Bronchial epithelial cell (primary cell): Measurements from ENCODE around the gene VPS54. TPM values are rescaled to one million over a fixed set of nuclear protein-coding genes. Genes with fewer than 3 reads are reported as not detected.

Experiments
- DNase-seq: peaks from one replicate; pipeline ENCODE4 v3.0.0-alpha.2; 2010; ENCODE audit warnings: low read depth
- FAIRE-seq: peaks from 2 replicates; lab custom pipeline; 2011; peaks lifted over from hg19 to GRCh38; lab: Jason Lieb, UNC
- H3K27me3 ChIP-seq: 2 replicates; pipeline ENCODE4 v1.5.1; 2011; ENCODE audit warnings: low read length; ENCODE audit not compliant: control insufficient read depth, insufficient read depth
- H3K36me3 ChIP-seq: 2 replicates; pipeline ENCODE4 v1.5.1; 2011; ENCODE audit warnings: low read length; ENCODE audit not compliant: control insufficient read depth, insufficient read depth
- H3K4me3 ChIP-seq: 2 replicates; pipeline ENCODE4 v1.5.1; 2011; ENCODE audit warnings: mild to moderate bottlenecking, low read depth, low read length, control low read depth
- CTCF ChIP-seq: IDR thresholded peaks from 2 replicates; pipeline ENCODE4 v1.5.1; 2011; ENCODE audit warnings: mild to moderate bottlenecking, moderate library complexity, low read length, control low read depth, inconsistent platforms; ENCODE audit not compliant: insufficient read depth, severe bottlenecking
- total RNA-seq: library from RNA; depleted of rRNA; stranded (reverse); fragments of >200 nt; gene quantifications from 2 replicates; pipeline ENCODE4 v1.2.1, GENCODE V29; 2014

VPS54 gene
- total RNA-seq, 1 donor from 2014 or later, result 18.2 TPM

- no peak for TF ChIP-seq CTCF
- DNase-seq (peak; percentile 58), FAIRE-seq (no peak)
- Histone ChIP-seq H3K36me3 (peaks cover 9% of the 10 kb centered on the region), H3K27me3 (no peaks in the 10 kb centered on the region), H3K4me3 (no peak overlapping the region)
Measured at GRCh38 chr2:63875131-63875527, 144.1 kb downstream of the VPS54 start.

GRCh38 chr2:63874204-63875130 lies 144.8 kb downstream of the VPS54 start:
- DNase-seq (no peak), FAIRE-seq (no peak)
- no peak overlapping the region for H3K4me3 ChIP-seq
- H3K27me3 ChIP-seq, result no peaks in the 10 kb centered on the region
- TF ChIP-seq CTCF, result no peak
- peaks cover 9% of the 10 kb centered on the region for H3K36me3 ChIP-seq

GRCh38 chr2:63872571-63873328 lies 146.5 kb downstream of the VPS54 start:
- no peaks in the 10 kb centered on the region for H3K27me3 ChIP-seq
- DNase-seq, result no peak
- H3K36me3 ChIP-seq, result peaks cover 9% of the 10 kb centered on the region
- no peak for TF ChIP-seq CTCF
- FAIRE-seq, result no peak
- H3K4me3 ChIP-seq, result no peak overlapping the region

GRCh38 chr2:63871864-63872263 lies 147.4 kb downstream of the VPS54 start:
- TF ChIP-seq CTCF, result no peak
- DNase-seq (no peak), FAIRE-seq (no peak)
- Histone ChIP-seq H3K27me3 (no peaks in the 10 kb centered on the region), H3K36me3 (peaks cover 9% of the 10 kb centered on the region), H3K4me3 (no peak overlapping the region)

- no peak for FAIRE-seq
- Histone ChIP-seq H3K27me3 (no peaks in the 10 kb centered on the region), H3K4me3 (no peak overlapping the region), H3K36me3 (peaks cover 9% of the 10 kb centered on the region)
- no peak for TF ChIP-seq CTCF
- no peak for DNase-seq
Measured at GRCh38 chr2:63870679-63871078, 148.5 kb downstream of the VPS54 start.
